ENCODE results near the gene C11orf68.
"Not testable (repeated sequence)": the region's sequence is repeated elsewhere in the genome, so short reads cannot be mapped to it uniquely, and the experiment has no call there.

The C11orf68 gene

DNA sequence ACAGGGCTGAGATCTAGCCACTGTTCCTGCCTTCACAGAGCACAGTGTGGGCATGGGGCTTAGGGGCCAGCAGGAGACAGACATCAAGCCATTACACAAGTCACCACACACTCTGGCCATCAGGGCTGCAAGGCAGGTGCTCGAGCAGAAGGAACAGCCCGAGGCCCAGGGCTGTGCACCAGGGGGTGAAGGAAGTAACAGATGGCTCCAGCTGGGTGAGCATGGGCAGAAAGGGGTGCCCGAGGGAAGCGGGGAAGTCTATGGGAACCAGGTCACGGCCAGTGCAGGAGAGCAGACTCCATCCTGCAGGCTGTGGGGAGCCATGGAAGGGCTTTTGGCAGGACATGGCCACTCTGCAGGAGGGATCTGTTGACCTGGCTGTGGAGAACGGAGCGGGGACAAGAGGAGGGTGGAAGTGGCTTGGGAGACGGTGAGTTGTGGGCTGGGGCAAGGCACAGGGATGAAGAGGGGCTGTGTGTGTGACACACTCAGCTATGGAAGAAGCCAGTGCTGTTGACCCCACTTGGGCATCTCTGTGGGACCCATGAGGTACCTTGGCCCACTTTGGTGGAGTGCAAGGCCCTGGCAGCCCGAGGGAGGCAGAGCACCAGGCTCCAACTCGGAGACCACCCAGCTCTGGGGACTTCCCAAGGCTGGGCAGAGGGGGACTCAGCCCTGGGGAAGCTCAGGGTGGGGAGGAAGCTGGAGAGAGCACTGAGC lies 3.6 kb downstream of the C11orf68 start:
- peak in 1 of 58 donors; percentile 31 for DNase-seq

DNA sequence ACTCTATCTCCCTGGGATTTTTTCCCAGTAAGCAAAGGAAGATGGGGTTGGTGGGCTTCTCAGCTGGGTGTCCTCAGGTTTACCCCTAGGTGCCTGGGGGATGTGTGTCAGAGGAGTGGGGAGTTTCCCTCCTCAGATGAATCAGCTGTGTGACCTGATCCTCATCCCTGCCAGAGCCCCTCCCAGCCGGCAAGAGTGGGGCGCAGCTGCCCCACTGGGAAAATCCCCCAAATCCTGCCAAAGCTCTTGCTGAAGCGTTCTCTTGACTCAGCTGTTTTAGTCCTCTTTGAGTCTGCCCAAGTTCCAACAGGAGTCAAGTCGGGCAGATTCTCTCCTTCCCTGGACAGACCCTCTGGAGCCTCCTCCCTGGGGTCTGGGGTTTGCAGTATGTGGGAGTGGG lies 6.0 kb downstream of the C11orf68 start:
- DNase-seq: no peak

DNA sequence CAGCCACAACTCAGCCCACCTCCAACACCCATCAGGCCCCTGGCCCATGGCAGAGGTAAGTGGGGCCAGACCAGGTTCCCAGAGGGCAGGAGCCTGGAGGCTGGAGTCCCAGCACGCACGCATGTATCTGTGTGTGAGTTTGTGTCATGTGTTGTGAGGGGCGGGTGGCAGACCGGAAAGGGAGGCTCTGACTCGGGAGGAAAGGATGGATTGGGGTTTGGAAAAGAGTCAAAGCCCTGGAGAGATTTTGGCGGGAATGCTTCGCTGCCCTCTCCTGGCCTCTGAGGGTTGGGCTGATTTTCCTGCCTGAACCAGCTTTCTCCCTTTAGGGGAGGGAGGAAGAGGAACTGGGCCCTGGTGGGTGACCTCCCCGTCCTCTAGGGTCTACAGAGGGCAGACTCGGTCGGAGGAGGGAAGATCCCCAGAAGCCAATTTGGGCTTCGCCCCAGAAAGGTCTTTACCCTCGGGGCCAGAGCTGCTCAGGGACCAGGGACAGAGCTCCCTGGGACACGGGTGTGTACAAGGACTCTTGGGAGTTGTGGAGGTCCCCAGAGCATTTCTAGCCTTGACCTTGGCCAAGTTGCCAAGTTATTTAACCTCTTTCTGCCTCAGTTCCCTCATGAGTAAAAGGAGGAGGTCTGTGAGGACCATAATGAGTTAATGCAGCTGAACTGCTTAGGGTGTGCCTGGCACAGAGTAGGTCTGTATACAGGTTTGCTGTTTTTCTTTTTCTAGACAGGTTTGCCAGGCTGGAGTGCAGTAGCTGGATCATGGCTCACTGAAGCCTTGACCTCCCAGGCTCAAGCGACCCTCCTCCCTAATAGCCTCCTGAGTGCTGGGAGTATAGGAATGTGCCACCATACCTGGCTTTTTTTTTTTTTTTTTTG lies 6.9 kb downstream of the C11orf68 start:
- no peak for DNase-seq

DNA sequence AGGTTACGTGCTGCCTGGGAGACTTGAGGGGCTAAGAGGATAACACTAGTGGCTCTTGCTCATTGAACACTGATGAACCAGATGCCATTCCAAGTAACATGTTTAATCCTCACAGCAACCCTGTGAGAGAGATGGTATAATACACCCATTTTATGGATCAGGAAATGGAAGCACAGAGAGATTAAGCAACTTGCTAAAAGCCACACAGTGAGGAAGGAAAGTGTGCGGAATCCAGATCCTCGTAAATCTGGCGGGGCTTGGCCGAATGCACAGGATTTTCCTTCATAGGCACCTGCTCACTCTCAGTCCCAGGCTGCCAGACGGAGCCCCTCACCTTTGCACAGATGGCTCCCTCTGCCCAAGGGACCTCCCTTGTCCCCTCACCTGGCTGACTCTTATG lies 11.0 kb downstream of the C11orf68 start:
- no peak for DNase-seq

DNA sequence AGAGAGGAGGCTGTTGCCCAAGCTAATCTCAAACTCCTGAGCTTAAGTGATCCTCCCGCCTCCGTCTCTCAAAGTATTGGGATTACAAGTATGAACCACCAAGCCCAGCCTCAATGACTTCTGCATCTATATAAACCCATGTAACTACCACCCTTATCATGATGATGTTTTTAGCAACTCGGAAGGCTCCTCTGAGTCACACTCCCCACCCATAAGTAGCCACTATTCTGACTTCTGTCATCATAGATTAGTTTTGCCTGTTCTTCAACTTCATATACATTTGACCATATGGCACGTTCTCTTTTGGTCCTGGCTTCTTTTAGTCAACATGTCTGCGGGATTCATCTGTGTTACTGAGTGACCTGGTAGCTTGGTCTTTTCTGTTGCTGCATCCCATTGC lies 12.3 kb downstream of the C11orf68 start:
- DNase-seq: no peak

DNA sequence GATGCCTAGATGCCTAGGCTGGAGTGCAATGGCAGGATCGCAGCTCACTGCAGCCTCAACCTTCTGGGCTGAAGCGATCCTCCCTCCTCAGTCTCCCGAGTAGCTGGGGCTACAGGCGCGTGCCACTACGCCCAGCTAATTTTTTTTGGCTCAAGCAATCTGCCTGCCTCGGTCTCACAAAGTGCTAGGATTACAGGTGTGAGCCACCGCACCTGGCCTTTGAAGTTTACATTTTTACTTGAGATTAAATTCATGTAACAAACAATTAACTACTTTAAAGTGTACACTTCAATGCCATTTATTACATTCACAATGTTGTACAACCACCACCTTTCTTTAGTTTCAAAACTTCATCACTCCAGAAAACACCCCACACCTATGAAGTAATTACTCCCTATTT lies 15.1 kb downstream of the C11orf68 start:
- DNase-seq: no peak

DNA sequence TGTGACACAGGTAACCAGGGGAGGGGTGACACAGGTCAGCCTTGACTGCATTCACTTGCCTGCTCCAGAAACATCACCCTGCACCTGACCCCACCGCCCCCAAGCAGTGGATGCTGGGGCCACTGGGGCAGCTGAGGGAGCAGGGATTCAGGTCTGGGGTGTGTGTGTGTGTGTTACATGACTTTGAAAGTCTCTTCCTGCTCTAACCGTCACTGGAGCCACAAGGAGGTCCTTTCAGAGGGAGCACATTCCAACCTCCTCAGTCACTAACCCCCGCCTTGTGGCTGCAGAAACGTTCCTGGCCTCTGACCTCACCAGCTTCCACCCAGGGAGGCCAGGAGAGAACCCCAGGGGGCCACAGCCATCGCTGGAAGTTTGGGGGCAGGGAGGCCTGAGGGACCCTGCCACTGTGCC lies 15.8 kb downstream of the C11orf68 start:
- no peak for DNase-seq

DNA sequence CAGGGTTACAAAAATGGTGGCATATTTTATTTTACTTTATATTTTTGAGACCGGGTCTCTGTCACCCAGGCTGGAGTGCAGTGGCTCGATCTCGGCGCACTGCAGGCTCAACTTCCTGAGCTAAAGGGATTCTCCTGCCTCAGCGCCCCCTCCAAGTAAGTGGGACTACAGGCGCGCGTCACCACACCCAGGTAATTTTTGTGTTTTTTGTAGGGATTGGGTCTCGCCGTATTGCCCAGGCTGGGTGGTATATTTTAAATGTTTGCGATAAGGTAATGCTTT lies 18.0 kb downstream of the C11orf68 start:
- DNase-seq: no peak

DNA sequence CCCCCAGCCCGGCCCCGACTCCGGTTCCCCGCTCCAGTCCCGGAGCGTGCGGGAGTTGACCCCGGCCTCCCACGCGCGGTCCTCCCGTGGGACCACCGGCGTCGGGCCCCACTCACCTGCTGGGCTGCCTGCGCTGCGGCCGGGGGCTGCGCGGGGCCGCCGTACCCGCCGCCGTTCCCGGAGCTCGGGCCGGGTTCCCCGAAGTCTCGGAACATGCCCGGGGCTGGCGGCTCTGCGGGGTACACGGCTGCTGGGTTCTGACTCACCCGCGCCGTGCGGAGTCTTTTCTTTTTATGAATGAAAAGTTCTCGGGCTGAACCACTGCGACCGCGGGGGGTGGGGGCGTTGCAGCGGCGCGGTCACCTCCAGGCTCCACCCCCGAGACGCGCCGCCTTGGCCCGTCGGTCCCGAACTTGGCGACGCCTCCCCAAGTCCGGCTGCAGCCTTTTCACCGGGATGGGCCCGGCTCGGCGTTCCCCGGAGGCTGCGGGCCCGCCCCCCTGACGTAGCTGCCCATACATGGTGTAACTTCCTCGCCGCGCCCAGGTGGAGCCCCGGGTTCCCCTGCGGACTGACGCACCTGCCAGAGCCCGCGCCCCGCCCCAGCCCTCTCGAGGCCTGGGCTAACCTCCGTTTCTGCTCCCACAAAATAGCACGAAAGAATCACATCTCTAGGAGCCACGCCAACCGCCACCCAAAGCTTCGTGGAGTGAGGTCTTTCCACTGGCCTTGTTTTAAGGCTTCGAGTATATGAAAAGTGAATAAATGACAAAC lies 18.6 kb downstream of the C11orf68 start, which contains the start of gene FOSL1:
TSS of gene FOSL1 (minus strand) at position 264 of the 774 bp plus-strand sequence. CDS start at position 215, 49 bp downstream.
- DNase-seq: peak in 43 of 58 donors; percentile 12 to 89 (median 43)

DNA sequence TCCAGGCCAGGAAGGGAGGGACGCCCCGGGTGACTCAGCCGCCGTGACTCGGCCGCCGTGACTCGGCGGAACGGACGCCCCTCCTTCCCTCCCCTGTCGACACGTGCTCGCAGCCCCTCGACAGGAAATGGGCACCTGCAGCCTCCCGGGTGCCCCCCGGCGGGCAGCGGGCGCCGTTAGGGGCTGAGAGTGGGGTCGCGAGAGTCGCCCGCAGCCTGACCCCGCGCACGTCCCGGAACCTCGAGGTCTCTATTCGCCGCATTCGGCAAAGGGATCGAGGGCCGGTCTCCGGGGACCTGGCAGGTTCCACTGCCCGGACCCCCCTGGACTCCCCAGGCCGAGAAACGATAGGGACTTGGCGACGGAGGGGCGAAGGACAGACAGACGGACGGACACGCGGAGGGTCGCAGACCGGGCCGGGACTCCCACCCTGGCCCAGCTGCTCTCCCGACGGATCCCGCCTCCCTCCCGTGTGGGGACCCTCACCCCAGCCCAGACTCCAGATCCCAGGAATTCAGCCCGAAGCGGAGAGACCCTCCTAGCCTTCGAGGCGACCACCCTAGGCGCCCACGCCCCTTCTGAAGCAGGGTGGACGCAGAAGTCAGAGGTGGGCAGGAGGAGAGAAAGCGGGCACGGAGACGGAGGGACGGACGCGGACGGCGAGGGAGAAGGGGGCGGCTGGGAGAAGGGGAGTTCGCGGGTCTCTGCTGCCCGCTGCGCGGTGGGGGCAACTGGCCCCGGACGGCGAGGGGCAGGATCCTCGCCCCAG lies 19.3 kb downstream of the C11orf68 start:
- peak in 1 of 58 donors; percentile 47 for DNase-seq

DNA sequence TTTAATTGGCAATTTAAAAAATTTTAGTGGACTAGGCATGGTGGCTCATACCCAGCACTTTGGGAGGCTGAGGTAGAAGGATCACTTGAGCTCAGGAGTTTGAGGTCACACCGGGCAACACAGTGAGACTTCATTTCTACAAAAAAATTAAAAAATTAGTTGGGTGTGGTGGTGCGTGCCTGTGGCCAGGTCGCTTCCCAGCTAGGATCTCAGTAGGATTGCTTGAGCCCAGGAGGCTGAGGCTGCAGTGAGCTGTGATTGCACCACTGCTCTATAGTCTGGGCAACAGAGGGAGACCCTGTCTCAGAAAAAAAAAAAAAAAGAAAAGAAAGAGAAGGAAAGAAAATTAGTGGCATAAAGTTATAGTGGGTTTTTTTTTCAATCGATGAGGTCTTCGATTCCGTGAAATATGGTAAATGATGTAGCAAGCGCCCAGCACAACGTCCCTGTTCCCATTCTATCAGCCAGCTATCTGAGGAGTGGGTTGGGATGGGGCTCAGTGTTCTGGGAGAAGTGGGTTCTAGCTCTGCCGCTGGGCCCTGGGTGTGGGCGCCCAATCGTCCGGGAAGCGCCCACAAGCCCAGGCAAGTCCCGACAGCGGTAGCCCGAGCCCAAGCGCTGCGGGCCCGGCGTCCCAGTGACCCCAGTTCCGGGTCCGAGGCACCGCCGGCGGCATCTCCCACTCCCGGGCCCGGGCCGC lies 20.1 kb downstream of the C11orf68 start:
- DNase-seq: no peak

DNA sequence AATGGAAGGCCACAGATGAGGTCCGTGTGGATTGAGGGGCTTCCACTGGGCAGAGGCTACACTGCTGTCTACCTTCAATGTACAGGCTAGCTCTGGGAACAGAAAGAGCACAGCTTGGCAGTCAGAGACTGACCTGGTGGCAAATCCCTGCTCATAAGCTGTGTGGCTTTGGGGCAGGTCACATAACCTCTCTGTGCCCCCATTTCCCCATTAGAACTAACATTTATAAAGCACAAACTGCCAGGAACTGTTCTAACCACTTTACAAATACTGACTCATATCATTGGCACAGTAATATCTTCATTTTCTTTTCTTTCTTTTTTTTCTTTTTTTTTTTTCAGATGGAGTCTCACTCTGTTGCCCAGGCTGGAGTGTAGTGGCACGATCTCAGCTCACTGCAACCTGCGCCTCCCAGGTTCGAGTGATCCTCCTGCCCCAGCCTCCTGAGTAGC lies 21.8 kb downstream of the C11orf68 start:
- no peak for DNase-seq

DNA sequence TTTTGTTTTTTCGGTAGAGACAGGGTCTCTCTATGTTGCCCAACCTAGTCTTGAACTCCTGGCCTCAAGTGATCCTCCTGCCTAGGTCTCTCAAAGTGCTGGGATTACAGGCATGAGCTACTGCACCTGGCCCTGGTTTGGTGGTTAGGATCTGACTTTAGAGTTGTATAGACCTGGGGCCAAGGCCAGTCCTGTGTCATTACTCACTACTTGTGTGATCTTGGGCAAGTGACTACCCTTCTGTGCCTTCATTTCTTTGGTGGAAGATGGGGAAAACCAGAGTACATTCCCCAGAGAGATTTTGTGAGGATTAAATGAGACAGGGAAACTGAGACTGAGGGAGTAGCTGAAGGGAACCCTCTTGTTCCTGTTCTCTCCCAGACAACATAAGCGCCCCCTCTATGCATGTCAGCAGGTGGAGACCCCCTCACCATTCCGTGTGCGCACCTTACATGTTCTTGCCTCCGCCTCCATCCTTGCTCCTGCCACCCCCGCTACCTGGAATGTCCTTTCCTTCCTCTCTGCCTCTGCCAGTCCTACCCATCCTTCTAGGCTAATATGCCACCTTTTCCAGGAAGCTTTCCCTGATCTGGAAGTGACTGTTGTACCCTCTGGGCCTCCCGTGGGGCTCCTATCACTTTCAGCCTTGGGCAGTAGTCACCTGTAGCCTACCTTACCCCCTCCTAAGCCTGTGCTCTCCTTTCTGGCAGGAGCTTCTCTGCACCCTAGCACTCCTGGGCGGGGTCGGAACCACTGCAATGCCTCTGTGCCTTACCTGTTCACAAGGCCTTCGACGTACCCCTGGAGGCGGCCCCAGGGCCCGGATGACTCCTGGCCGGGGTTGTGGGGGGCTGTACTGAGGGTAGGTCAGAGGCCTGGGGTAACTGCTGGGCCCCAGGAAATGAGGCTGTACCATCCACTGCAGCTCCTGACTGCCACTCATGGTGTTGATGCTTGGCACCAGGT lies 22.5 kb downstream of the C11orf68 start:
- no peak for DNase-seq

DNA sequence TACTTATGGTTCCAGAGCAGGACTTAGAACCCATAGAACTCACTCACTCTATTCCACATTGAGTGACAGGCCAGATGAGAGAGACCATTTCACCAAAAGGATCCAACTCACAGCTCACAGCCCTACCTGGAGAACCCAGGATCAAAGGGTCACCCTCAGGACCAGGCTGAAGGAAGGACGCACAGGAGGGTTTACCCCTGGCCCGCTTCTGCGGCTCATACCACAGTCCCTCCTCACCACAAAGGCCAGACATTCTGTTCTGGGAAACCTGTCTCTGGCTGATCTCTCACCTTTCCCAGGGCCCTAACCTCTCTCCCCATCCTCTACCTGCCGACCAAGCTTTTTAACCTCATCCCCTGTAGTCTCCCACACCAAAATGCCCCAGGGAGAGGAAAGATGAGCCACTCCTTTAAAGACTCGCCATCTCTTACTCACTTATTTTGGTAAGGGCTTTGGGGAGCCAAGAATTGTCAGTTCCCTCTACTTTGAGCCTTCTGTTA lies 23.3 kb downstream of the C11orf68 start:
- DNase-seq: no peak

DNA sequence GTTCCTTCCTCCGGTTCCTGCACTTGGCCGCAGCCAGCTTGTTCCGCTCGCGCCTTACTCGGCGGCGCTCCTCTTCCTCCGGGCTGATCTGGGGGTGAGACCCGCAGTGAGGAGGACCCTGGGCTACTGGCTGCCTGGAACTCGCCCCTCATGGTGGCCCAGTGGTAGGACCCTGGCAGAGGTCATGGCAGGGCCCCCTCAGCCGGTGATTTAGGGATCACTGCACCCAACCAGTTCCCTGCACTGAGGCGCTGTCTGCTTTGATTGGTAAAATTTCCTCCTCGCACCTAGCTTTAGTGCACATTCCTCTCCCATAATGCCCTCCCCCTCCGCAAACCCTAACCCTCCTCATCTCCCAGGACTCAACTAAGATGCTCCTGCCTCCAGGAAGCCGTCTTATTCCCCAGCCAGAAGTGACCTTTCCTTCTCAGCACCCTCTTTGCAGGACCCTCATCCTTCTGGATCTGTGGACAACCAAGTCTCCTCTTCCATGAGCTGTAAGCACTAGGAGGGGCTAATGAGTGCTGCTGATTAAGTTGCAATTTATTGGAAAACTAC lies 24.7 kb downstream of the C11orf68 start:
- DNase-seq: no peak

DNA sequence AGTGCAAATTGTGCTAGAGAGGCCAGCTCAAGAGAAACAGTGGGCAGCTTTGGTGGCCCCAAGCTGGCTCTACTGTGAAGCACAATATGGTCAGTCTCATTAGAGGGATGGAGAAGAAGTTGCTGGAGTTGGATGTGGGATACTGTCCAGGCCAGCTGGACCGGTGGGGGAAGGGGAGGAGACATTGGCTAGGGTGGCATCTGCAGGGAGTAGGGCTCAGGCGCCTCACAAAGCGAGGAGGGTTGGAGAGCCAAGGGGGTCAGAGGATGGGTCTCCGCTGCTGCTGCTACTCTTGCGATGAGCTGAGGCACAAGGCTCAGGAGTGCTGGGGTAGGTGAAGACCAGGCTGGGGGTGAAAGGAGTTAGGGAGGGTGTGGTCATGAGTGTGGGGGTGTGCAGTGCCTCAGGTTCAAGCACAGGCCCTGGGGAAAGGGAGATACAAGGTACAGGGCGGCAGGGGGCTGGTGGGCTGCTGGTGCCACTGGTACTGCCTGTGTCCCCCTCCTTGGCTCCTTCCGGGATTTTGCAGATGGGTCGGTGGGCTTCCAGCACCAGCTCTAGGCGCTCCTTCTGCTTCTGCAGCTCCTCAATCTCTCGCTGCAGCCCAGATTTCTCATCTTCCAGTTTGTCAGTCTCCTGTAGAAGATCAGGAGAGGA lies 26.1 kb downstream of the C11orf68 start:
- peak in 7 of 58 donors; percentile 18 to 33 (median 24) for DNase-seq

DNA sequence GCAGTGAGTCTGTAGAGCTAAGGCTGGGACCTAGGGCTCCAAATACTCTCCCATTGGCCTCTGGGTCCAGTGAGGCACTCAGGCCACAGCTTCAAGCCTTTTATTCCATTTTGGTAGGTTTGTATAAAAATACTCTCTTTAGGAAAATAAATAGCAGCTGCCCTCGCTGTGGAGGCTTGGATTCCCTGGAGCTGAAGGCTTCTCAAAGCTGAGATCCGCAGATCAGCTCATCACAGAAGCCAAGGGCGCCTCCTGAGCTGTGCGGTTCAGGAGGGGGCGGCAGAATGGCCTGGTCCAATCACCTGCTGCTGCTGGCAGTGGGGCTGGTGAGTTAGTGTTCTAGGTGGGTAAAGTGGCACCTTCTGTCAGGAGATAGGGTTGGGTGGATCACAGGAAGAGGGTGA lies 26.7 kb downstream of the C11orf68 start:
- DNase-seq: not testable (repeated sequence)

All from anterior cingulate cortex (tissue), 58 donors.